HG03558 (cell line): Measurements from ENCODE around the gene AKNA.

Experiments used
- ATAC-seq: cut with Tn5 transposase; IDR thresholded peaks from one replicate; pipeline ENCODE4 v1.9.1; 2021; ENCODE audit warnings: moderate number of reproducible peaks; ENCODE audit not compliant: unreplicated experiment; ENCODE audit errors: extremely low read depth

Gene AKNA

GRCh38 chr9:114378883-114379282 is 8.9 kb downstream of the AKNA start:
- ATAC-seq: no peak

- ATAC-seq: no peak
Measured at GRCh38 chr9:114378016-114378415, 9.8 kb downstream of the AKNA start.

GRCh38 chr9:114376586-114377445 is 11.0 kb downstream of the AKNA start:
- ATAC-seq: no peak

- ATAC-seq: no peak
Measured at GRCh38 chr9:114375386-114376175, 12.2 kb downstream of the AKNA start.

- ATAC-seq: no peak
Measured at GRCh38 chr9:114374936-114375335, 12.8 kb downstream of the AKNA start.

GRCh38 chr9:114373960-114374730 is 13.6 kb downstream of the AKNA start:
- no peak for ATAC-seq

- peak; percentile 90 for ATAC-seq
Measured at GRCh38 chr9:114372921-114373448, 14.8 kb downstream of the AKNA start.

GRCh38 chr9:114371973-114372917 is 15.5 kb downstream of the AKNA start:
- no peak for ATAC-seq

- no peak for ATAC-seq
Measured at GRCh38 chr9:114371343-114371944, 16.3 kb downstream of the AKNA start.

- no peak for ATAC-seq
Measured at GRCh38 chr9:114370968-114371320, 16.8 kb downstream of the AKNA start.

GRCh38 chr9:114370251-114370967 is 17.4 kb downstream of the AKNA start:
- ATAC-seq: no peak

GRCh38 chr9:114369216-114370130 is 18.3 kb downstream of the AKNA start:
- ATAC-seq: no peak

- ATAC-seq: no peak
Measured at GRCh38 chr9:114367772-114368569, 19.8 kb downstream of the AKNA start.

- no peak for ATAC-seq
Measured at GRCh38 chr9:114367366-114367765, 20.4 kb downstream of the AKNA start.

GRCh38 chr9:114366334-114367128 is 21.3 kb downstream of the AKNA start:
- no peak for ATAC-seq

- no peak for ATAC-seq
Measured at GRCh38 chr9:114365194-114365593, 22.6 kb downstream of the AKNA start.
